Right cardiac atrium (tissue), 5 donors: ENCODE measurements around the gene TPT1. TPM values are rescaled to one million over a fixed set of nuclear protein-coding genes. Genes with fewer than 3 reads are reported as not detected.
"Not testable (repeated sequence)": the region's sequence is repeated elsewhere in the genome, so short reads cannot be mapped to it uniquely, and the experiment has no call there.

Source experiments
- ATAC-seq, 2 donors: fragments of 200-7000 bp; cut with Tn5 transposase; one replicate each; pipeline versions ENCODE4 v1.8.0 to v1.9.1; 2020; ENCODE audit warnings: moderate library complexity in 2 of 2, mild to moderate bottlenecking in 1 of 2
- DNase-seq, 3 donors: peaks; one replicate each; pipeline ENCODE4 v3.0.0-alpha.2; 2020
- H3K27ac ChIP-seq: one replicate; pipeline ENCODE4 v1.5.1; 2013; ENCODE audit warnings: mild to moderate bottlenecking, low read length, control low read depth, moderate library complexity
- H3K27me3 ChIP-seq: one replicate; pipeline ENCODE4 v1.6.1; 2013; ENCODE audit not compliant: control insufficient read depth, insufficient read depth
- H3K4me1 ChIP-seq: one replicate; pipeline ENCODE4 v1.6.1; 2013; ENCODE audit warnings: low read length; ENCODE audit not compliant: control insufficient read depth, insufficient read depth
- H3K4me3 ChIP-seq: one replicate; pipeline ENCODE4 v1.5.1; 2013; ENCODE audit warnings: low read length, control low read depth
- H3K9me3 ChIP-seq: one replicate; pipeline ENCODE4 v1.6.1; 2013; ENCODE audit warnings: low read length; ENCODE audit not compliant: control insufficient read depth
- WGBS: extraction: QIAGEN DNeasy Blood & Tissue Kit; methylation state at CpG from one replicate; pipeline ENCODE4 v1.1.7; 2013; 5-methylcytosine and 5-hydroxymethylcytosine counted together
- intact Hi-C, 4 donors: fragments of 100-400 bp; cut with DNase I; formaldehyde crosslinking; loops; one replicate each; pipeline versions ENCODE4 v1.11.0 to v1.14.0; 2022 to 2023
- polyA plus RNA-seq: library from polyadenylated mRNA; stranded (reverse); fragments of 200-250 nt; gene quantifications from one replicate; pipeline ENCODE4 v1.2.3, GENCODE V29; 2013
- total RNA-seq, 4 donors: library from RNA; stranded (reverse); fragmentation: NEBNext Ultra II Directional; extraction: Animal tissue kit (Norgen Biotek cat#: 25700); gene quantifications; one replicate each; pipeline ENCODE4 v1.2.1, GENCODE V29; 2021
- donor health status: healthy with polysubstance abuse.
- donor health status: DM: no; HTN: yes; CAD: no.
- donor health status: DM: no; HTN: no; CAD: no.
- donor health status: DM: no; HTN: yes; CAD: no; lungs with severe emphysema.
- donor health status: DM: yes; HTN: yes; CAD: no.

The TPT1 gene
- total and polyA plus RNA-seq, 5 donors: 3,534 to 8,085 (median 4,298) TPM

DNA sequence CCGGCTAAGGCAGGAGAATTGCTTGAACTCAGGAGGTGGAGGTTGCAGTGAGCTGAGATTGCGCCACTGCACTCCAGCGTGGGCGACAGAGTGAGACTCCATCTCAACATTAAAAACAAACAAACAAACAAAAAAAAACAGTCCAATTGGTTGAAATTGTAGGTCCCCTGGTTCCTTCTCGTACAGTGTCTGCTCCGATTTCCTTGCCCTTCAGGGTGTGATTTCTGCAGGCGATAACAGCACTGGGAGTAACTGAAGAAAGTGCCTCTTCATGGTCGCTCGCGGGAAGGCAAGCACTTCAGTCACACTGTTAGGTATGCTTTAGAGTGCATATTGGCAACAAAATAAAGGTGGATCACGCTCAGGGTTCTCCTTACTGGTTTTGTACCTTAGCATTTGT lies 39.7 kb downstream of the TPT1 start:
- Histone ChIP-seq H3K9me3 (no peaks in the 10 kb centered on the region), H3K4me1 (no peaks in the 10 kb centered on the region), H3K27ac (no peak overlapping the region), H3K4me3 (no peak overlapping the region), H3K27me3 (no peaks in the 10 kb centered on the region)
- intact Hi-C loops: loop anchor here in 2 of 4 donors (10.0 kb wide), 2 partner anchors 246 to 326 kb away; no protein-coding TSS in a partner anchor
- DNase-seq: no peak
- WGBS: 73% methylated on average over 11 of the region's 11 CpGs
- ATAC-seq: no peak

DNA sequence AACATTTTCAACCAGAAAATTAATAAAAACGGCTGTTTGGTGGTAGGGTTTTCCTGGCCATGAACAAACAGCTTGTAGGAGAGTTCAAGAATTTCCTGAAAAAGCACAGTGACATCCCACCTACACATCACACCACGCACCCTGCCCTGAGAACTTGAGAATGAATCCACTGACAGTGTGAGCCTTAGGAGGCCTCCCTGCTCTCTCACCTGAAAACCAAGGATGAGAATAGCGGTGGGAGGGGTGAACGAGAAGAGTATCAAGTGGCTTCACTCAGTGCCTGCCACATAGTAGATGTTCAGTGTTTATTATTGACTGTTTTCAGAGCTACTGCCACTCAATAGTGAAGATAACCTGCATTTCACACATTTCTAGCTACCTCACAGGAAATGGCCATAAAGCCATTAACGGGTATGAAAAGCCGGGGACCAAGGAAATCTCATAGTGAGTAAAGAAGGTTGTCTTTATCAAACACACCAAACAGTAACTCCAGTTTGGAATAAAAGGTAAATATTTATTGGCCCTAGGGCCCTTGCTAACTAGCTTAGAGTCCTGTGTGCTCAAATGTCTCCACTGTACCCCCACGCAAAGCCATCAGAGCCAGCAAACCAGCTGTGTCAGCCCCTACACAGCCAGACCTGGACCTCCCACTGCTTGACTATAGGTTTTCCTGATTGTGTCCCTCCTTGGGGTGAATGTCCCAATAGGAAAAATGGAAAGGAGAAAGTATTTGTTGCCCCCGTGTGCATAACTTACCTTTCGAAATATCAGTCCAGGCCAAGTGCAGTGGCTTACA lies 40.6 kb downstream of the TPT1 start:
- H3K9me3 ChIP-seq: no peaks in the 10 kb centered on the region
- no peak for DNase-seq
- no peak overlapping the region for H3K27ac ChIP-seq
- H3K4me1 ChIP-seq: no peaks in the 10 kb centered on the region
- WGBS: 76% methylated on average over 9 of the region's 9 CpGs
- no peaks in the 10 kb centered on the region for H3K27me3 ChIP-seq
- intact Hi-C loops: loop anchor here in 2 of 4 donors (10.0 kb wide), 2 partner anchors 246 to 326 kb away; no protein-coding TSS in a partner anchor
- H3K4me3 ChIP-seq: no peak overlapping the region
- ATAC-seq: no peak

DNA sequence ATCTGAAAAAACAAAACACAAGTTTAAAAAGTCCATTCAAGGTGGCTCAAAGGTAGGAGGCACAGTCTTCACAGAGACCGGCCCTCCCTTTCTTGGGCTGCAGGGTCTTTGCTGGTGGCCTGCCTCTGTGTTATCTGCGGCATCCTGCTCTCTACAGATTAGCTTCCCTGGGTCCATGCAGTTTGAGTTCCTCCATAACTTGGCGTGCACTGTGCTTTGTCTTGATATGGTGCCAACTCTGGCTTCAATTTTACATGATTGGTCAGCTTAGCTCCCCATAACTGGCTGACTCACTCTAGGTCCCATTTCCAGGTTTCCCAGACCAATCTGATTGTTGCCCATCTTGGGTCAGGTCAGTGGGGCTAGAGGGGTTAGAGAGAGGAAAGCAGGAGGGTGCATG lies 41.8 kb downstream of the TPT1 start:
- ATAC-seq: peak; percentile 36 to 50
- intact Hi-C loops: no loop called here

DNA sequence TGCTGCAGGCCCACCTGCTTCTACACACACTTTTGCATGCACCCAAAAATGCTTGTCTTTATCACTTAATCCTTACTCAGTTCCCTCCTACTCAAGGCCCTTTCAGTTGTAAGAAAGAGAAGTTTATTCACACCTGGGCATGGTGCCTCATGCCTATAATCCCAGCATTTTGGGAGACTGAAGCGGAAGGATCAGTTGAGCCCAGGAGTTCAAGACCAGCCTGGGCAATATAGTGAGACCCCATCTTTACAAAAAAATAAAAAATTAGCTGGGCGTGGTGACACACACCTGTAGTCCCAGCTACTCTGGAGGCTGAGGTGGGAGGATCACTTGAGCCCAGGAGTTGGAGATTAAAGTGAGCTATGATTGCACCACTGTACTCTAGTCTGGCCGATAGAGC lies 42.4 kb downstream of the TPT1 start:
- 96% methylated on average over 3 of the region's 3 CpGs for WGBS
- H3K4me1 ChIP-seq, ATAC-seq, H3K27ac ChIP-seq, DNase-seq, H3K4me3 ChIP-seq, H3K27me3 ChIP-seq, H3K9me3 ChIP-seq, intact Hi-C loops: not testable (repeated sequence)

More for the DNA sequence above, 41.8 kb downstream of the TPT1 start:
- Histone ChIP-seq H3K4me3 (no peak overlapping the region), H3K27me3 (no peaks in the 10 kb centered on the region), H3K9me3 (no peaks in the 10 kb centered on the region), H3K27ac (no peak overlapping the region), H3K4me1 (no peaks in the 10 kb centered on the region)
- 27% methylated on average over 3 of the region's 3 CpGs for WGBS
- no peak for DNase-seq

DNA sequence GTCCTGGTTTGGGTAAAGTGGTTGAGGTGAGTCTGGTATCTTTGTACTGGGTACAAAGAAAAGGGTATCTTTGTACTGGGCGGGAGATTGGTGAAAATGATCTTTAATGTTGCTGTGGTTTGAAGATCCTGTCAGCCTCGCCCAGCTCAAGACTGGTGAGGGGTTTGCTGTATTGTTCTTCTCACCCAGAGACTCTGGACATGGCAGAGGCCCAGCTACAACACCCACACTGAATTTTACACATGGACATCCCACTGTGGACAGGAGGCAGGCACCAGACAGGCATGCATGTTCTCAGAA lies 42.8 kb downstream of the TPT1 start:
- ATAC-seq (no peak), DNase-seq (no peak)
- no peak overlapping the region for H3K4me3 ChIP-seq
- intact Hi-C loops: no loop called here
- no peaks in the 10 kb centered on the region for H3K9me3 ChIP-seq
- H3K27me3 ChIP-seq: no peaks in the 10 kb centered on the region
- H3K4me1 ChIP-seq: no peaks in the 10 kb centered on the region
- H3K27ac ChIP-seq: no peak overlapping the region
- 83% methylated on average over 2 of the region's 2 CpGs for WGBS

DNA sequence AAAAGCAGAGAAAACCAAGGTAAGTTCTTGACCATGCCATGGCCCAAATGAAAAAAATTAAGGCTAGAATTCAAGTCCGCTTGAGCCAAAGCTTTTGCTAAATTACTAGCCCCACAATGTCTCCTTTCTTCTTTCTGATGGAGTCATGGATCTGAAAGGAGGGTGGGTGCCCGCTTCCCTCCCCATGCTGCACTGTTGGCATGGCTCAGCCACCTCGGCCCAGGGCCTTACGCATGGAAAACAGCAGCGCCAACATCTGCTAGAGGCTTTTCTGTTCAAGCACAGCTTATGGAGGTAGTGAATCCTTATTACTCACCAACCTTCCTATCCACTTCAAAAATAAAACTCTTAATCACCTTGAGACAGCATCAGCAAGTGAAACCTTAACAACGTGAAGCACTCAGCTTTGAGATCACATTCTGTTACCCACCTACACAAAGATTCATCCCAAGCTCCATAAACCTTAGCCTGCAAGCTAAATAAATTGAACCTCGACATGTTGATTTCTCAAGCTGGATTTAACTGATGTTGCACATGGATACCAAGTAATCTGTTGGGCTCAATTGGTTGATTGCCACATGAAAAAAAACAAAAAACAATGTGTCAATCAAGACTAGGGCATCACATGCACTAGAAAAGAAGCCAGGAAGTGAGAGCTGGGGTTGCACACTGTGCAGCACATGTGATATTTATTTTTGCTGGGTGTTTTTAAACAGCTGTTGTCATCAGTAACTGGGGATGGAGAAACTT lies 43.4 kb downstream of the TPT1 start:
- H3K4me3 ChIP-seq: no peak overlapping the region

DNA sequence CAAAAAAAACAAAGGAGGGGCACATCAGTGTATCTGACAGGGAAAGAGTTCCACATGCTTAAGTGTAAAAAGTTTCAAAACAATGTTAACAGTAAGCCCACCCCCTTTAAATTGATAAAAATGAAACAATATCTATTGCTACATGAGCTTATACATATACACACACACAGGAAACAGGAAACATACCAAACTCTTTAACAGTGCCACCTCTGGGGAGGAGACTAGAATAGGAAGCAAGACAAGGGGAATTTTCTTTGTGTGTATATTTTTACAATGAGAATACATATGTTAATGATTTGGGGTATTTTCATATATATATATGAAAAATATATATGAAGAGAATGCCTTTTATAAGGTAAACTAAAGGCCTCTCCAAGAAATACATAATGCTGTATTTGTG lies 44.7 kb downstream of the TPT1 start:
- no peak for ATAC-seq

More for the DNA sequence above, 43.4 kb downstream of the TPT1 start:
- no peaks in the 10 kb centered on the region for H3K4me1 ChIP-seq
- DNase-seq (no peak), ATAC-seq (no peak)
- no peaks in the 10 kb centered on the region for H3K9me3 ChIP-seq
- intact Hi-C loops: no loop called here
- 84% methylated on average over 7 of the region's 7 CpGs for WGBS
- no peak overlapping the region for H3K27ac ChIP-seq
- H3K27me3 ChIP-seq: no peaks in the 10 kb centered on the region

DNA sequence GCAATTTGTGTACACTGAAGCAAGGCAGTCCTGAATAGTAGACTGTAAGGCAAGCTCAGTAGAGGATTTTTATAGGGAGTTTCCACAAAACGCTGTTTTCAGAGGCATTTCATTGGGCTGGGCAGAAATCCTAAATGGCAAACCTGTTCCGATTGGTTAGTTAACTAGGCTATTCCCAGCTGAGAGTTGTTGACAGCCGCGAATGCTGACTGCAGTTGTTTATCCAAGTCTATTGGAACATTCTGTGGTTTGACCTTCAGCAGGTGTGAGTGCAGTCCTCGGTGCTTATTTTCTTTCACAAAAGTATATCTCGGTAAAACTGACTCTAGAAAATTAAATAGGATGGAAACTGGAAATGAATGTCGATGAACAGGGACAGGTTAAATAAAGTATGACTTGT lies 45.4 kb downstream of the TPT1 start:
- no peaks in the 10 kb centered on the region for H3K4me1 ChIP-seq
- no peak for ATAC-seq
- H3K27me3 ChIP-seq: no peaks in the 10 kb centered on the region
- no peak overlapping the region for H3K27ac ChIP-seq
- DNase-seq: no peak
- no peak overlapping the region for H3K4me3 ChIP-seq
- WGBS: 63% methylated on average over 7 of the region's 7 CpGs
- H3K9me3 ChIP-seq: no peaks in the 10 kb centered on the region
- intact Hi-C loops: no loop called here

More for the DNA sequence above, 44.7 kb downstream of the TPT1 start:
- intact Hi-C loops: no loop called here
- no peak overlapping the region for H3K27ac ChIP-seq
- DNase-seq: no peak
- no peak overlapping the region for H3K4me3 ChIP-seq
- H3K4me1 ChIP-seq: no peaks in the 10 kb centered on the region
- H3K9me3 ChIP-seq: no peaks in the 10 kb centered on the region
- no peaks in the 10 kb centered on the region for H3K27me3 ChIP-seq

DNA sequence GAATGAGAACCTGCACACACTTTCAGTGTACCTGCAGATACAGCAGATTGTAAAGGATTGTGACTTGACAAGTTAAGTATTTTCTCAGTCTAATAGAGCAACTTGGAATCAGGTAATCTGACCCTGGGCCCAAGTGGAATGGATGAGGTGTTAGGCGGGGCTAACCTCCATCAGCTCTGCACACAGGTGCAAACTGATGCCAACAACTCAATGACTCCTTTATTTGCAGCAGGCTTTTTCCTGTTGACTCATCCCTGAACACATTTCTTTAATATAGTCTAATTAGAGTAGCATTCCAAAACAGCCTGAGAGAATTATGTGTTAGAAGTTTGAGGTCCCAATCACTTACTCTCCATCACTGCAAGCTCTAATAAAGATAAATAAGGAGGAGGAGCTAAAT lies 48.8 kb downstream of the TPT1 start:
- Histone ChIP-seq H3K4me1 (no peaks in the 10 kb centered on the region), H3K4me3 (no peak overlapping the region), H3K27me3 (no peaks in the 10 kb centered on the region), H3K9me3 (no peaks in the 10 kb centered on the region), H3K27ac (no peak overlapping the region)
- WGBS: 98% methylated on average over 1 of the region's 1 CpG
- no peak for ATAC-seq
- no peak for DNase-seq
- intact Hi-C loops: no loop called here

DNA sequence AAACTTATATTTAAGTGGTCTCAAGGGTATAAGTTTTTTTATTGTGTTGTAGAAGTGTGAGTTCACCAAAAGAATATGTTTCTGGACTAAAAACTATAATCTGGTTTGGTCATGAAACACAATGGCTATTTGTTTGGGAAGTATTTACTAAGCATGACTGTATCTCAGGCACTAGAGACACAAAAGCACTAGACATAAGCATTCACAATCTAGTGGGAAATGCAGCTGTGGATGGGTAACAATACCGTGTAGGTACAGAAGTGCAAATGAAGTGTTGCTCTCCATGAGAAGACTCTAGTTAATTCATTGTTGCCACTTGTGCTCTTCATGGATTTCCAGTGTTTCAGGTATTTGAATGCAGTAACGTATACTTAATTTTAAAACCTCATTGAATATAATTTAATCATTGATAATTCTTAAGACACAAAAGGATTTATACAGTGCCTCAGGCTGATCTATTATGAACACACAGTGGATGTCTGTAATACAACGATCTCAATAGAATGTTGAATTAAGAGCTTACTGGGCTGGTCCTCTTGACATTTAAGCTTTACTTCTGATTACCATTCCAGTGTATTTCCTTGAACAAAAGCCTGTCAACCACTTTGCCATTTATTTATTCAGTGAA lies 50.9 kb downstream of the TPT1 start:
- no peak overlapping the region for H3K27ac ChIP-seq
- intact Hi-C loops: no loop called here

More for the DNA sequence above, 50.9 kb downstream of the TPT1 start:
- Histone ChIP-seq H3K4me1 (no peaks in the 10 kb centered on the region), H3K4me3 (no peak overlapping the region), H3K9me3 (no peaks in the 10 kb centered on the region), H3K27me3 (no peaks in the 10 kb centered on the region)
- DNase-seq: no peak
- WGBS: 81% methylated on average over 3 of the region's 3 CpGs
- ATAC-seq: no peak
